CD4-positive, alpha-beta T cell treated with Interleukin-10 for 1 hour (primary cell): ENCODE data around the gene NHSL1.
A peak's percentile ranks its signal among the peaks of the same experiment; 100 is the strongest.
"Not testable (repeated sequence)": the region's sequence is repeated elsewhere in the genome, so short reads cannot be mapped to it uniquely, and the experiment has no call there.

Experiments
- DNase-seq: peaks from one replicate; pipeline ENCODE4 v3.0.0-alpha.2; 2020

Gene NHSL1

GRCh38 chr6:138454981-138455706 lies 44.1 kb downstream of the NHSL1 start:
- DNase-seq = peak; percentile 67

GRCh38 chr6:138451043-138451442 lies 48.3 kb downstream of the NHSL1 start:
- no peak for DNase-seq

GRCh38 chr6:138450445-138450844 lies 48.8 kb downstream of the NHSL1 start:
- DNase-seq = no peak

GRCh38 chr6:138446821-138447220 lies 52.5 kb downstream of the NHSL1 start:
- no peak for DNase-seq

- DNase-seq = no peak
Observed at GRCh38 chr6:138443979-138444378, 55.3 kb downstream of the NHSL1 start.

- DNase-seq = no peak
Observed at GRCh38 chr6:138442663-138443062, 56.6 kb downstream of the NHSL1 start.

GRCh38 chr6:138441965-138442364 lies 57.3 kb downstream of the NHSL1 start:
- DNase-seq = no peak

- DNase-seq = no peak
Observed at GRCh38 chr6:138440758-138441357, 58.4 kb downstream of the NHSL1 start.

GRCh38 chr6:138440296-138440695 lies 59.0 kb downstream of the NHSL1 start:
- no peak for DNase-seq

- DNase-seq = no peak
Observed at GRCh38 chr6:138439546-138439945, 59.7 kb downstream of the NHSL1 start.

GRCh38 chr6:138434925-138435324 lies 64.4 kb downstream of the NHSL1 start:
- no peak for DNase-seq

- no peak for DNase-seq
Observed at GRCh38 chr6:138434096-138434495, 65.2 kb downstream of the NHSL1 start.

- DNase-seq = no peak
Observed at GRCh38 chr6:138432063-138432356, 67.3 kb downstream of the NHSL1 start.

- no peak for DNase-seq
Observed at GRCh38 chr6:138431256-138432062, 67.8 kb downstream of the NHSL1 start.

- DNase-seq = no peak
Observed at GRCh38 chr6:138430361-138431145, 68.7 kb downstream of the NHSL1 start.

GRCh38 chr6:138429761-138430160 lies 69.5 kb downstream of the NHSL1 start:
- DNase-seq = no peak

- DNase-seq = peak; percentile 63
Observed at GRCh38 chr6:138428944-138429598, 70.2 kb downstream of the NHSL1 start.

- no peak for DNase-seq
Observed at GRCh38 chr6:138427701-138428100, 71.6 kb downstream of the NHSL1 start.

- DNase-seq = no peak
Observed at GRCh38 chr6:138426500-138427123, 72.7 kb downstream of the NHSL1 start.

- not testable (repeated sequence) for DNase-seq
Observed at GRCh38 chr6:138425256-138425655, 74.0 kb downstream of the NHSL1 start.

GRCh38 chr6:138424004-138424904 lies 75.0 kb downstream of the NHSL1 start:
- DNase-seq = no peak
